Hematopoietic multipotent progenitor cell treated with erythropoietin and hydrocortisone succinate and interleukin-3 and kit ligand, for 6 days (in vitro differentiated cells): ENCODE measurements around the gene ANKRD65.
"Not testable (repeated sequence)": the region's sequence is repeated elsewhere in the genome, so short reads cannot be mapped to it uniquely, and the experiment has no call there.

Source experiments
- DNase-seq: peaks from one replicate; pipeline ENCODE4 v3.0.0-alpha.2; 2015

Gene ANKRD65

GRCh38 chr1:1430114-1430982 is 9.3 kb upstream of the ANKRD65 start:
- DNase-seq: no peak

- DNase-seq: no peak
Measured at GRCh38 chr1:1429671-1430073, 8.6 kb upstream of the ANKRD65 start.

GRCh38 chr1:1428967-1429366 is 7.9 kb upstream of the ANKRD65 start:
- DNase-seq: not testable (repeated sequence)

GRCh38 chr1:1428174-1428573 is 7.1 kb upstream of the ANKRD65 start:
- no peak for DNase-seq

- DNase-seq: no peak
Measured at GRCh38 chr1:1427820-1428148, 6.7 kb upstream of the ANKRD65 start.

- no peak for DNase-seq
Measured at GRCh38 chr1:1427106-1427819, 6.2 kb upstream of the ANKRD65 start.

- DNase-seq: no peak
Measured at GRCh38 chr1:1426496-1427105, 5.5 kb upstream of the ANKRD65 start.

- DNase-seq: no peak
Measured at GRCh38 chr1:1425753-1426495, 4.8 kb upstream of the ANKRD65 start.

GRCh38 chr1:1425426-1425752 is 4.3 kb upstream of the ANKRD65 start:
- DNase-seq: no peak

- DNase-seq: no peak
Measured at GRCh38 chr1:1424707-1425106, 3.6 kb upstream of the ANKRD65 start.

GRCh38 chr1:1423245-1423597 is 2.1 kb upstream of the ANKRD65 start:
- no peak for DNase-seq

- DNase-seq: no peak
Measured at GRCh38 chr1:1422465-1423244, 1.6 kb upstream of the ANKRD65 start.

- DNase-seq: no peak
Measured at GRCh38 chr1:1421907-1422464, 910 bp upstream of the ANKRD65 start.

- no peak for DNase-seq
Measured at GRCh38 chr1:1420654-1421141, 378 bp downstream of the ANKRD65 start.

- DNase-seq: no peak
Measured at GRCh38 chr1:1419813-1420653, 1.0 kb downstream of the ANKRD65 start.

- DNase-seq: no peak
Measured at GRCh38 chr1:1419363-1419812, 1.7 kb downstream of the ANKRD65 start.

GRCh38 chr1:1418464-1419362 is 2.4 kb downstream of the ANKRD65 start:
- DNase-seq: no peak

- DNase-seq: not testable (repeated sequence)
Measured at GRCh38 chr1:1417825-1418463, 3.1 kb downstream of the ANKRD65 start.

- DNase-seq: not testable (repeated sequence)
Measured at GRCh38 chr1:1417396-1417795, 3.7 kb downstream of the ANKRD65 start.
